C1 segment of cervical spinal cord (tissue), 14 donors: Measurements from ENCODE around the gene SLC6A11.
A peak's percentile ranks its signal among the peaks of the same experiment; 100 is the strongest.

Experiments
- DNase-seq, 14 donors: peaks; one replicate each; lab custom pipeline; 2025; lab: John Stamatoyannopoulos, UW

Gene SLC6A11

GRCh38 chr3:10928407-10928960 lies 112.5 kb downstream of the SLC6A11 start:
- DNase-seq: no peak

- DNase-seq: no peak
These were observed 113.0 kb downstream of the SLC6A11 start for GRCh38 chr3:10928961-10929471.

DNA sequence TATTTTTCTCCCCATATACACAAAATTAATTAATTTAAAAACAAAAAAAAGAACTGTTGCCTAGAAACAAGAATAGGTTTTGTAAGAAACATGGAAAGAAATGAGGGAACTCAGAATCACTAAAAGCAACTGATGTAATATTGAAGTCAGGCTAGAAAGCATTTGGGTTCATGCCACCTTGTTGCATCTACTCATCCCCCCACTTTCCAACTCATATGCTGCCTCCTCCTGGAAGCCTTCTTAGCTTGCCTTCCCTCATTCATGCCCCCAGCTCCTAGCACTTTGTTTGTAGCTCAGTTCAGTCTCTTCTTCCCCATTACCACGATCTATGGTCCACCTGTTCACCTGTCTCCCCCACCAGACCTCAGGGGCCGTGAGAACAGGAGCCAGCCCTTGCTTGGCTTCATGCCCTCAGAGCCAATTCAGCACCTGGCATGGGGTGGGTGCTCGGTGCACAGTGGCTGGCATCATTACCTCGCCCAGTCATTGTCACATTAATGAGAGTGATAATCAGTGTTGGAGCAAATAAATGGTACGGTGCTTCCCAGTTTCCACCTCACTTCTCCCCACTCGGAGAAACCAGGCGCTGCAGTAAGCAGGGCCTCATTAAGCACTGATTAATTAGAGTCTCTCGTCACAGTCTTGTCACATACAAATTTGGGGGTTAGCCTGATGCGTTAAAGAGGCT lies 114.1 kb downstream of the SLC6A11 start:
- no peak for DNase-seq

- no peak for DNase-seq
These were observed 114.6 kb downstream of the SLC6A11 start for GRCh38 chr3:10930666-10931040.

GRCh38 chr3:10932596-10932995 lies 116.6 kb downstream of the SLC6A11 start:
- DNase-seq: no peak

- DNase-seq: no peak
These were observed 117.0 kb downstream of the SLC6A11 start for GRCh38 chr3:10933021-10933420.

DNA sequence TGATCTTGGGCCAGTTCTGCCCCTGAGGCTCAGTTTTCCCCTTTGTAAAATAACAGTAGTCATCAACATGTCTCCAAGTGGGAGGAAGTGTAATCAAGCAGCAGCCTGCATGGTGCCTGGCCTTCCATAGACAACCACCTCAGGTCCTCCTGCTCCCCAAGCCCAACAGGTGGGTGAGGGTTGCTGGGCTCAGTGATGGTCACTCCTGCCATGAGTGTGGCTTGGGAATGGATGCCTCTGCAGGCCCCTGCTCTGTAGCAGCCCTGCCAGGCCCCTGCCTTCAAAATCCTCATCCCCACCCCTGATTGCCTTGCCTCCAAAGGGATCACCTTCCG lies 117.4 kb downstream of the SLC6A11 start:
- no peak for DNase-seq

- no peak for DNase-seq
These were observed 117.9 kb downstream of the SLC6A11 start for GRCh38 chr3:10933805-10934481.

GRCh38 chr3:10935028-10935427 lies 119.0 kb downstream of the SLC6A11 start:
- no peak for DNase-seq

DNA sequence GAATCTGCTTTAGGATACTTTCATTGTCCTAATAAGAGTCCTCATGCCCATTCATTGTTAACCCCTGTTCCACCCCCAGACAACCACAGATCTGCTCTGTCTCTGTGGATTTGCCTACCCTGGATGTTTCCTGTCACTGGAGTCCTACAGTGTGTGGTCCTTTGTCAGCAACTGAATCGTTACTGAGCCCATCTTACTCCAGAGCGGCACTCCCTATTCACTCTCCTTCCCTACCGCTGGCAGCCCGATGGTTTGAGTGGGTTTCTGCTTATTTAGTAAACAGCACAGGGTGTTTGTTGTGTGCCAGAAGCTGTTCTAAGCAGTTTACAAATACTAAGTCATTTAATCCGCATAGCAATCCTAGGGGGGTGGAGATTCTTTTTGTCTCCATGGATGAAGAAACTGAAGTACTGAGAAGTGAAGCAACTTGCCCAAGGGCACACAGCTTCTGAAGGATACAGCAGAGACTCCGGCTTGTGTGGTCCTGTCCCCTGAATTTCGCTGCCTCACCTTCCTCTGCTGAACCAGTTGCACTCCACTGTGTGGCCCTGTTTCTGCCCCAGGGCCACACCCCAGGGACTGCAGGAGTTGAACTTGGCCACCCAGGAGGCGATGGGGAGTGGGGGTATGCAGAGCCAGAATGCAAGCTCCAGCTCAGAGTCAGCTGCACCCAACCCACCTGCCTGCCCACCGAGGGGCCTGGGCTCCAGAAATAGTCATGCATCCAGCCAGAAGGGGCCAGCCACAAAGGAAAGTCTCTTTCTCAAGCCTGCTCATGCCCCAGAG lies 120.0 kb downstream of the SLC6A11 start:
- no peak for DNase-seq

DNA sequence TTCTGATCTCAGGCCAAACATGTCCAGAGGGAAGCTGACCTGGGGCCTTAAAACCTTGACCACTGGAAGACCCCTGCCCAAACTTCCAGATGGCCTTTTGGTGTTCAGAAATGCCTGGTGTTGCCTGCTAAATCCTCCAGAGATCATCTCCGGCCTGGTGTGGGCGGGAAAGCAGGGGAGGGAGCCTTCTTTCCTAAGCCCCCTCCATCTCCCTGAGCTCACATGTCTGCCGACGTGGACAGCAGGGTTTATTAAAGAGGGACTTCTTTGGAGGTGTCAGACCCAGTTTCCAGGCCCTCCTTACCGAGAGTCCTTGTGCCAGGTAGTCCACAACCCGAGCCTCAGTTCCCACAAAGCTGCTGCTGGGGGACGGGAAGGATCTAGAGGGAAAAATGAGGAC lies 120.7 kb downstream of the SLC6A11 start:
- DNase-seq: no peak

DNA sequence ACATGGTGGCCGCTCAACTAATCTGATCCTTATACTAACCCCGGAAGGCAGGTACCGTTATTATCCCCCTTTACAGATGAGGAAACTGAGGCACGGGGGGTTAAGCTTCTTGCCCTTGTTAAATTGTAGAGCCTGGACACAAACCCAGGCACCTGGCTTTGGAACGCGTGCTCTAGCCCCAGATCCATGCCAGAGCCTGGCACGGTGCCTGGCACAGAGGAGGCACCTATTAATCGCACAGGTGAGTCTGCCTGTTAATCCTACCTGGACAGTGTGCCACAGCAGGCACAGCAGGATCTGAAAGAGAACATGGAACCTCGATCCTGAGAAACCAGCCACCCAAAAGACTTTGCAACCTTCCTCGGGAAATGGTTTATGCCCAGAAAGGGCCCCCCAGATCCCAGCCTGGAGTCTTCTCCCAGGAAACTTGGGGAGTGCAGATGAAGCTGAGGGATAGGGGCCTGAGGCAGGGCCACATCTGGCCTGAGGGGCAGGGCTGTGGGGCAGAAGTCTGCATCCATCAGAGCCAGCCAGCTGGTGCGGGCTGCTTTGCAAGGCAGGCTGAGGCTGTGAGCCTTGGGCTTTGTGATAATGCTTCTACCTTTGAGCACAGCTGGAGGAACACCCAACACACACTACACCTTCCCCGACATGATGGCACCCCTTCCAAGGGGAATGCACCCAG lies 121.3 kb downstream of the SLC6A11 start:
- no peak for DNase-seq

GRCh38 chr3:10939556-10939955 lies 123.5 kb downstream of the SLC6A11 start:
- no peak for DNase-seq

DNA sequence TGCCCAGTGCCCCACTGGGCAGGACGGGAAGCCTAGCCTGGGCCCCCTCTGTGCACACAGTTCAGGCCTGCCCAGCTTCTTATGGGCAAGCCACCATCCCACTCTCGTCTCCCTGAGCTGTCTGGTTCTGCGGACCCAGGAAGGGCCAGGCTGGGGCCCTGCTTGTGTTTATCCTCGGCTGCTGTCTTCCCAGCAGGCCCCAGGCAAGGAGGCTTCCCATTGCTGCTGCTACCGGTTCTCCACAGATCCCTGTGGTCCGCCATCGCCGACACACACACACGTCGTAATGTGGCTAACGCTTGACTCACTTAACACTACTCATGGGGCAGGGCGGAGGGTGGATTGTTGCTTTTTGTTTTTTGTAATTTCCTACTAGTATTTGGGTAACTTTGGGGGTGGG lies 124.1 kb downstream of the SLC6A11 start:
- no peak for DNase-seq

DNA sequence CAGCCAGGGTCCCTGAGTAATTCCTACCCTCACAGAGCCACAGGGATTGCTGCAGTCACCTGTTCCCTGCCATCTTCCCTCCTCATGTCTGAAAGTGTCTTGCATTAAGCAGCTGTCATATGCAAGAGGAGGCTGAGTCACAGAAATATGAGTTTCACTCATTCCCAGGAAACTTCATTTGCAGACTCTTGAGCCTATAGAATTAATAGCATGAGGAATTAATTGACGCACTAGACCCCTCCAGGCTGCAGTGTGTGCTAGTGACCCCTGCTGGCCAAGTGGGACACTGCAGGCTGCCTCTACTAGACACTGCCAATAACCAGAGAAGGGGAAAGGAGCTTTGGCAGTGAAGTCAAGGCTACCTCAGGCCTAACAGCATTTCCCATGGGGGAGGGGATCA lies 125.9 kb downstream of the SLC6A11 start:
- peak in 1 of 14 donors; percentile 45 for DNase-seq

- DNase-seq: no peak
These were observed 126.7 kb downstream of the SLC6A11 start for GRCh38 chr3:10942690-10943205.

- DNase-seq: no peak
These were observed 128.8 kb downstream of the SLC6A11 start for GRCh38 chr3:10944866-10945265.

DNA sequence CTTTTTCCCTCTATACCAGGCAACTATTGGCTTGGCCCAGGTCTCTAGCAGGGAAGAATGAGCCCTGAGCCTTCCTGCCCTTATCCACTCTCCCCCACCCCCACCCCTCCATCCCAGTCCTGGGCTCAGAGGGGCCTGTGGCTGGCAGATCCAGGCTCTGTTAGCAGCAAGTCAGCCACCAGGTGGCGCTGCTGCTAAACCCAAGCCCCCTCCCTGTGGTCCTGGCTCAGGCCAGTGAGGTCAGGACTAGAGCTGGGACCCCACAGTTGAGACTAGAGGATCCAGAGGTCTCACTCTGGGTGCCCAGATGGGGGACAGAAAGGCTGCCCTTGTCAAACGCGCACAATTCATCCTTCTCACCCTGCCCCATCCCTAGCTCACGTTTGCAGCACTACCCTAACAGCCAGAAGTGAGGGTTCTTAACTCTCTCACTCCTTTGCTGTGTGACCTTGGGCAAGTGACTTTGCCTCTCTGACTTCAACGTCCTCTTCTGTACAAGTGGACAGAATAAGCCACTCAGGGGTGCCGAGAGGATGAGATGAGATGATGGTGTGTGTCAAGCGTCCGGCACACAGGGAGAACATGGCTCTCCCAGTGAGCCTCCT lies 129.8 kb downstream of the SLC6A11 start:
- DNase-seq: peak in 10 of 14 donors; percentile 19 to 76 (median 48)

DNA sequence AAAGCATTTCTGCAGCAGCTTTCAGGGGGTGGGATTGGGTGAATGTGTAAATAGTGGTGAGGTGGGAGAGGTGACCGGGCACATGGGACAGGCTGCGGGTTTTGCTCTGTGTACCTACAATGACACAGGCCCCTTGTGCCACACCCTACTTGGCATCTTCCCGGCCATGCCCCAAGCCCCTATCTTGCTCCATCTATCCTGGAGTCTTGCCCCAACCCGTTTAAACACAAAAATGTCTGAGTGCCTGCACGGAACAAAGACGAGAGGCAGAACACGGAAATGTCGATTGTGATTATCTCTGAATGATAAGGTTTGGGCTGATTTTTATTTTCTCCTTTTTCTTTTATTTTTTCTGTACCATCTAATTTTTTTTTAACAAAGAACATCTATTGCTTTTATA lies 130.5 kb downstream of the SLC6A11 start:
- DNase-seq: no peak

- no peak for DNase-seq
These were observed 132.3 kb downstream of the SLC6A11 start for GRCh38 chr3:10948326-10948725.

GRCh38 chr3:10949197-10949596 lies 133.2 kb downstream of the SLC6A11 start:
- peak in 10 of 14 donors; percentile 7 to 59 (median 45) for DNase-seq
